MM.1S (cell line): ENCODE measurements around the gene EPHB1.

Experiments
- EZH2 ChIP-seq: fragments of 300-600 bp; sonication (generic); optimal IDR thresholded peaks from 2 replicates; pipeline ENCODE3; 2017; ENCODE audit warnings: low read depth, mild to moderate bottlenecking, antibody characterized with exemption, low read length, mixed read lengths
- TF ChIP-seq, protein P1 (sequence below): fragments of 300-600 bp; sonication (generic); IDR thresholded peaks from 2 replicates; pipeline ENCODE4 v1.5.1; 2016; ENCODE audit warnings: antibody characterized with exemption, low read length, mixed read lengths

- TF ChIP-seq, protein P1, sequence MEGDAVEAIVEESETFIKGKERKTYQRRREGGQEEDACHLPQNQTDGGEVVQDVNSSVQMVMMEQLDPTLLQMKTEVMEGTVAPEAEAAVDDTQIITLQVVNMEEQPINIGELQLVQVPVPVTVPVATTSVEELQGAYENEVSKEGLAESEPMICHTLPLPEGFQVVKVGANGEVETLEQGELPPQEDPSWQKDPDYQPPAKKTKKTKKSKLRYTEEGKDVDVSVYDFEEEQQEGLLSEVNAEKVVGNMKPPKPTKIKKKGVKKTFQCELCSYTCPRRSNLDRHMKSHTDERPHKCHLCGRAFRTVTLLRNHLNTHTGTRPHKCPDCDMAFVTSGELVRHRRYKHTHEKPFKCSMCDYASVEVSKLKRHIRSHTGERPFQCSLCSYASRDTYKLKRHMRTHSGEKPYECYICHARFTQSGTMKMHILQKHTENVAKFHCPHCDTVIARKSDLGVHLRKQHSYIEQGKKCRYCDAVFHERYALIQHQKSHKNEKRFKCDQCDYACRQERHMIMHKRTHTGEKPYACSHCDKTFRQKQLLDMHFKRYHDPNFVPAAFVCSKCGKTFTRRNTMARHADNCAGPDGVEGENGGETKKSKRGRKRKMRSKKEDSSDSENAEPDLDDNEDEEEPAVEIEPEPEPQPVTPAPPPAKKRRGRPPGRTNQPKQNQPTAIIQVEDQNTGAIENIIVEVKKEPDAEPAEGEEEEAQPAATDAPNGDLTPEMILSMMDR: no peak
- TF ChIP-seq EZH2: no peak
Measured at GRCh38 chr3:134883697-134884385, 88.8 kb downstream of the EPHB1 start.
